ENCODE results near the gene ATP5PB.
A peak's percentile ranks its signal among the peaks of the same experiment; 100 is the strongest.

Gene ATP5PB

GRCh38 chr1:111499026-111499785, 49.9 kb downstream of the ATP5PB start:
- H3K4me3 ChIP-seq (ENCODE audit: low read length) = no peak overlapping the region
- no peak for DNase-seq (ENCODE audit: low read depth, low spot score)

GRCh38 chr1:111501645-111502044, 52.4 kb downstream of the ATP5PB start:
- H3K4me3 ChIP-seq (ENCODE audit: low read length) = no peak overlapping the region
- DNase-seq (ENCODE audit: low read depth, low spot score) = no peak

GRCh38 chr1:111503585-111504060, 54.4 kb downstream of the ATP5PB start, which contains the start of the genes ADORA3 and TMIGD3:
TSS of gene ADORA3 (minus strand) at chr1:111503633. CDS start at chr1:111503354, 279 bp downstream.
TSS of gene TMIGD3 (minus strand) at chr1:111503633. CDS start at chr1:111503354, 279 bp downstream.
- H3K4me3 ChIP-seq (ENCODE audit: low read length) = no peak within 1 kb of the TSS

GRCh38 chr1:111504097-111504496, 54.8 kb downstream of the ATP5PB start:
- DNase-seq (ENCODE audit: low read depth, low spot score) = no peak
- no peak overlapping the region for H3K4me3 ChIP-seq (ENCODE audit: low read length)

More at GRCh38 chr1:111503585-111504060, 54.4 kb downstream of the ATP5PB start, which contains the start of the genes ADORA3 and TMIGD3:
- peak; percentile 55 for DNase-seq (ENCODE audit: low read depth, low spot score)

- DNase-seq (ENCODE audit: low read depth, low spot score) = no peak
- no peak overlapping the region for H3K4me3 ChIP-seq (ENCODE audit: low read length)
Observed at GRCh38 chr1:111505641-111506119, 56.4 kb downstream of the ATP5PB start.

GRCh38 chr1:111506561-111506960, 57.3 kb downstream of the ATP5PB start:
- DNase-seq (ENCODE audit: low read depth, low spot score) = no peak
- H3K4me3 ChIP-seq (ENCODE audit: low read length) = no peak overlapping the region

GRCh38 chr1:111507411-111508201, 58.3 kb downstream of the ATP5PB start:
- DNase-seq (ENCODE audit: low read depth, low spot score) = peak; percentile 73

GRCh38 chr1:111509997-111510375, 60.7 kb downstream of the ATP5PB start:
- DNase-seq (ENCODE audit: low read depth, low spot score) = no peak
- no peak overlapping the region for H3K4me3 ChIP-seq (ENCODE audit: low read length)

More at GRCh38 chr1:111507411-111508201, 58.3 kb downstream of the ATP5PB start:
- peak overlapping the region; percentile 54 for H3K4me3 ChIP-seq (ENCODE audit: low read length)

- DNase-seq (ENCODE audit: low read depth, low spot score) = no peak
- no peak overlapping the region for H3K4me3 ChIP-seq (ENCODE audit: low read length)
Observed at GRCh38 chr1:111511370-111511769, 62.1 kb downstream of the ATP5PB start.

All from Jurkat, Clone E6-1 (cell line).